Measurements from ENCODE around the gene ZSWIM1.
A peak's percentile ranks its signal among the peaks of the same experiment; 100 is the strongest.

Gene ZSWIM1

GRCh38 chr20:45934046-45934585 lies 53.1 kb downstream of the ZSWIM1 start:
- TF ChIP-seq ZC3H10 (CRISPR knock-in tag; IDR thresholded peaks at IDR 0.05) (no peak), PATZ1 (CRISPR knock-in tag; IDR thresholded peaks at IDR 0.05; ENCODE audit: borderline replicate concordance) (no peak)
- peak; percentile 46 for ATAC-seq
